ENCODE data around the gene FBXO15.

FBXO15 gene

GRCh38 chr18:74147779-74148542, at the start of gene FBXO15, which contains the start of gene TIMM21:
FBXO15 (minus strand) TSS chr18:74147834; CDS start chr18:74147785, 49 bp downstream.
TIMM21 (plus strand) TSS chr18:74148523; CDS start chr18:74148809, 286 bp downstream.
- peak; percentile 99 for FAIRE-seq

- peak; percentile 82 for FAIRE-seq
Observed at GRCh38 chr18:74196220-74197119, 48.8 kb upstream of the FBXO15 start.

DNA sequence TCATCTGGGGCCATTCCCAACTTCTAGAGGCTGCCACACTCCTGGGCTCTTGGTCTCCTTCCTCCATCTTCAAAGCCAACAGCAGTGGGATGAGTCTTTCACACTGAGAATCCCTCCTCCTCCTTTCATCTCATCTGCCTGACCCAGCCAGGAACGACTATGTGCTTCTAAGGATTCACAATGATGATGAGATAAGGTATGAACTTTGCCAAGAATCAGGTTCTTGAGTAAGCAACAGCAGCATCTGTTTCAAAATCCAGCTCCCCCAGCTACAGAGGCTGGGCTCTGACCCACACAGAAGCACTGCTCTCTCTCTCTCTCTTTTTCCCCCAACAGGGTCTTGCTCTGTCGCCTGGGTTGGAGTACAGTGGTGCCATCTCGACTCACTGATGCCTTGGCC, 47.1 kb upstream of the FBXO15 start:
- no peak for FAIRE-seq

GRCh38 chr18:74191577-74191976, 43.9 kb upstream of the FBXO15 start:
- no peak for FAIRE-seq

GRCh38 chr18:74190086-74190485, 42.5 kb upstream of the FBXO15 start:
- no peak for FAIRE-seq

GRCh38 chr18:74186661-74187060, 39.0 kb upstream of the FBXO15 start:
- FAIRE-seq: no peak

- no peak for FAIRE-seq
Observed at GRCh38 chr18:74185860-74186259, 38.2 kb upstream of the FBXO15 start.

DNA sequence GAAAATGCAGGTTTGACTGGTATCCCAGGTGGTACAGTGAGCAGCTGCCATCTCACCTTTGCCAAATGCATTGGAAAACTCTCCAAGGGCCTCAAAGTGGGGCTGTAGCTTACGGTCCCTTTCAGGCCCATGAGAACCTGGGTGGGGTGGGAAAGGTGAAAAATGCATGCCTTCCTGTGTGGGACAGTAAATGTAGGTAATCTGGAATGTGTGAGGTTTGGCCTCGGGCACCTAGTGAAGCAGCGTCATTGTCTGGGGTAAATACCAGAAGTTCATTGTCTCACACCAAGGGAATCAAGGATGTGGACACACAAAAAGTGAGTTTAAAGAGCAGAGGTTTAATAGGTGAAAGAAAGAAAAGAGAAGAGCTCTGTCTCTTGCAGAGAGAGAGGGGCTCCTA, 37.2 kb upstream of the FBXO15 start:
- FAIRE-seq: no peak

GRCh38 chr18:74183130-74183529, 35.5 kb upstream of the FBXO15 start:
- FAIRE-seq: no peak

- no peak for FAIRE-seq
Observed at GRCh38 chr18:74182335-74182734, 34.7 kb upstream of the FBXO15 start.

- no peak for FAIRE-seq
Observed at GRCh38 chr18:74179623-74180199, 32.1 kb upstream of the FBXO15 start.

- FAIRE-seq: no peak
Observed at GRCh38 chr18:74178884-74179283, 31.2 kb upstream of the FBXO15 start.

DNA sequence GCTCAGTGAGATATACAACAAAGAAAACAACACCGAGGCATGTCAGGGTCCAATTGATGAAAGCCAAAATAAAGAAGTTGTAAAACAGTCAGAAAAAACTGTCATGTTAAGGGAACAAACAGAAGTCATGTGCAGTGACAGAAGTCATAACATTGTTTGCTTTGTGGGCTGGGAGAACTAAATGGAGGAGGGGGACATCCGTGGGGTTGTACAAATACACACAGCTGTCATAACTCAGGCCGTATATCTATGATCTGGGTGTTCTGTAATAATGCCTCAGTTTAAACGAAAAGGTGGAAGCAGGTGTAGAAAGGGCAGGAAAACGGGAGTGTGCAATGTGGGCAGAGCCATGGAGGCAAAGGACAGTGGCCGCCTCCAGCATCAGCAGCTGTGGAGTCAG, 28.0 kb upstream of the FBXO15 start:
- no peak for FAIRE-seq

DNA sequence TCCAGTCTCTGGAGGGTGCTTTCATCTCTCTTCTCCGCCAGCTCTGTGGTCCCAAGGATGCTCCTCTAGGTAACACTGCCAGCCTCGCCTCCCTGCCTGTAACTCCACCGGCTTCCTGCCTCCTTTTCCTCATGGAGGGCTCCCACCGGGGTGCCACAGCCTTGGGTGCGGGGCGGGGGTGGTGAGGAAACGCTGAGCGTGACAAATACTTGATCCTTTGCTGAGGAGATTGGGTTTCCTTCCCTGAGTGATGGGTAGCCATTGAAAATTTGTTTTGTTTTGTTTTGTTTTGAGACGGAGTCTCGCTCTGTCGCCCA, 25.8 kb upstream of the FBXO15 start:
- FAIRE-seq: no peak

DNA sequence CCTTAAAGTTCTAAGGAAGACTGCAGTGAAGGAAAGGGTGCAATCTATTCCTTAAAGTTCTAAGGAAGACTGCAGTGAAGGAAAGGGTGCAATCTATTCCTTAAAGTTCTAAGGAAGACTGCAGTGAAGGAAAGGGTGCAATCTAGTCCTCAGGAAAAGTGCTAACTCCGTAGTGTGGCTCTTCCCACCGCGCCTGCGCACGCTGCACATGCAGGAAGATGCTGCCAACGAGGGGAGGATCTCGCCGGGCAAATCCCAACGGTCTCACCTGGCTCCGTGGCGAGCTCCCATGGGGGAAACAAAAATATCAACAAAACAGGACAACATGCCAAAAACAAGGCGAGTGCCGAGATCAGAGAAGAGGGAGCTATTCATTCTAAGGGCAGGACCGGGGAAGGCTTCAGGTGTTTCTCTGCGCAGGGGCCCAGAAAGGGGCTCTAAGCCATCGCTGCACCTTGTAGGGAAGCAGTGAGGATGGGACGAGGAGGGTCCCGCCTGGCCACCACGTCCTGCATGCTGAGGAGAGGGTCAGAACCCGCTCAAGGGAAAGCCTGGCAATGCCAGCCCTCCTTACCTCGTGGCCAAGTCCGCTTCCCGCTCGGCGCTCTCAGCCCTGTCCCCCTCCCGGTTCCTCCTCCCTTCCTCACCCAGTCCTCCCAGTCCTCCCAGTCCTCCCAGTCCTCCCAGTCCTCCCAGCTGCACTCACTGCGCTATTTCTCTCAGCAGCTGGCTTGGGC, 25.2 kb upstream of the FBXO15 start:
- FAIRE-seq: no peak

DNA sequence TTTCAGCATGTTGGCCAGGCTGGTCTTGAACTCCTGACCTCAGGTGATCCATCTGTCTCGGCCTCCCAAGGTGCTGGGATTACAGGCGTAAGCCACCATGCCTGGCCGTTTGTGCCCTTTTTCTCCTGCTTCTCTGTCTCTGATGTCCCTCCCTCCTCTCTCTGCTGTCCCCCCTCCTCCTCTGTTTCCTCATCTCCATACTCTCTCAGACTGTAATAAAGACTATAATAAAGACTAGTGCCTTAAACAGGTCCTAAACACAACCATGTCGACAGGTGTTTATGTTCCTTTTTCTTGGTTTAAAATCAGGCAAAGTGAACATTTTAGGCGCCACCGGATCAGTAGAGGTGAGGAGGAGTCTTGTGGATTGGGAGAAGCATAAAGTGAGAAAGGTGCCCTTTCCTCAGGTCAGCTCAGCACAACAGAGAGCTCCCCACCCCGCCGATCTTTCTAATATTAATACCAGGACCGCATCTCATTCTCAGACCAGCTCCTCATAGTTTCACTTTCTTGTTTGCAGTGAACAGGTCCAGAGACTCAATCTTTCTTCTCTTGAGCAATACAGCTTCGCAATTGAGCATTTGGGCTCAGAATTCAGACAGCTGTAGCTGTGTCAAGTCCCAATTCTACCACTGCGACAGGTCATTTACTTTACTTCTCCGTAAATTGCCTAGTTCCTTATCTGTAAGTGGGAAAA, 24.4 kb upstream of the FBXO15 start:
- FAIRE-seq: no peak

DNA sequence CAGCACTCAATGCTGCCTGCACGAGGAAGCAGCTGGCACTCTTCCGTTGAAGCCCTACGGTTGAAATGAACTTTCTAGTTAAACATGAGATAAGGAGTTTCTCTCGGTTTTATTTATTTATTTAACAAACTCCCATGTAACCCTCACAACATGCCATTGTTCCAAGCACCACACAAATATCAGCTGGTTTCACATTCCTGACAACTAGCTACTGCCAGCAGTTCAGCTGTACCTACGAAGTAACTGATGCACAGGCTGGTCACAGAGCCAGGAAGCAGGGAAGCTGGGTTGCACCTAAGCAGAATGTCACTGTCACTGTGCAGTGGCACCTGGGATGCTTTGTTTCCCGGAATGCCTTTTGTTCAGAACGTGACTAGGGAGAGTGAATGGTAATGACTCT, 18.8 kb upstream of the FBXO15 start:
- FAIRE-seq: no peak

GRCh38 chr18:74163019-74163660, 15.5 kb upstream of the FBXO15 start:
- no peak for FAIRE-seq

DNA sequence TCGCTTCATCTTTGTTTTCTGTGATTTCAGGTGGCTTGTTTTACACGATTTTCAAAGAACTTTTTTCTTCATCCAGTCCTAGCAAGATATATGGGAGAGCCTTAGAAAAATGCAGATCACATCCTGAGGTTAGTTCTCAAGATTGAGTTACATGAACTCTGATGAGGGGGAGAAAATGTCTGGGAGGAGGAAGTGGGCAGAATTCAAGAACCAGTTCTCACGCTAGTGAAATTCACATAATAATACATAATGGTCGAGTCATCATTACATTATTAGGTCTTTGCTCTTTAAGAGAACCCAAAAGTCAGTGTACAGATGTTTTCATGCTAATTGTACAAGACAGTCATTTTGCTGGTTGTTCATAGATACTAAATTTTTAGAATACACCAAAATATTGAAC, 7.6 kb upstream of the FBXO15 start:
- FAIRE-seq: no peak

DNA sequence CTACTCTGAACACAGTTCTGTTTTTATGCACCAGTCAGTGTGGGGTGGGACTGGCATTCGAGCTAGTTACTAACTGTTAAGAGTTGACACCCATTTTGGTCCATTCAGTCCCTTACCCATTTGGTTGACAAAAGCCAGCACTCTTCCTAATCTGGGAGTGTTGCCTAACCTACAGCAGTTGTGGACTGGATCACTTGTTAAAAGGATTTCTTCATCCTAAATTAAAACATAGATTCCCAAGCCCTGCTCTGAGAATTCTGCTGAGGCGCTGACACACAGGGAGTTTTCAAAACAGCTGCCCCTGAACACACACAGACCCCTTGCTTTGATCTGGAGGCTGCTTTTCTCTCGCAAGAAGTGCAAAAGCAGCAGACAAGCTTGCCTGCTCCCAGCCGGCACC, 7.1 kb upstream of the FBXO15 start:
- no peak for FAIRE-seq

DNA sequence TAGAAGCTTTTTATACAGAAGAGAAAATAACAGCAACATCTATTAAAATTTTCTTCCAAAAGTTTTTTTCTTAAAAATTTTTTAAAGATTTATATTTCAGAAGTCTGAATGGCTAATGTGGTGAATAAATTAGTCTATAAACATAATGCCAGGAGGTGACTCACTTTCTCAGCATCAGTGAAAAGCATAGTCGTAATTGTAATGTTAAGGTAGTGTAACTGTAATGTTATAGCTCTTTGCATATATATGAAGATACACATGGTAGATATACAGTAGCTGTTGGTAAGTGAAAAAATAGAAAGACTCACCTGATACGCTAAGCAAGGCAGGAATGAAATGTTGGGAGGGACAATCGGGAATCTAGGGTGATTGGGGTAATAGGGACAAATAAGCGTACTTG, 6.2 kb upstream of the FBXO15 start:
- no peak for FAIRE-seq

GRCh38 chr18:74153377-74153776, 5.7 kb upstream of the FBXO15 start:
- no peak for FAIRE-seq
